GM18951 (cell line): ENCODE measurements around the gene KNDC1.

Experiments used
- POLR2A ChIP-seq: IDR thresholded peaks from 4 replicates; pipeline ENCODE4 v1.6.1; 2011; ENCODE audit warnings: mild to moderate bottlenecking; ENCODE audit not compliant: insufficient read length, insufficient read depth; ENCODE audit errors: extremely low read depth
- in situ Hi-C: fragments of 300-500 bp; cut with MboI; formaldehyde crosslinking; loops from one replicate; pipeline ENCODE4 v1.12.0; 2022; ENCODE audit warnings: low sequenced_read_pairs, mixed read lengths, inconsistent platforms; ENCODE audit not compliant: unreplicated experiment

Gene KNDC1

GRCh38 chr10:133196936-133197758 lies 37.1 kb downstream of the KNDC1 start:
- in situ Hi-C loops = no loop called here
- no peak for TF ChIP-seq POLR2A

GRCh38 chr10:133197786-133198185 lies 37.8 kb downstream of the KNDC1 start:
- TF ChIP-seq POLR2A = no peak
- in situ Hi-C loops = no loop called here

GRCh38 chr10:133198206-133198605 lies 38.2 kb downstream of the KNDC1 start:
- in situ Hi-C loops = no loop called here
- TF ChIP-seq POLR2A = no peak

GRCh38 chr10:133198621-133199487 lies 38.8 kb downstream of the KNDC1 start:
- in situ Hi-C loops = no loop called here

GRCh38 chr10:133199488-133199885 lies 39.5 kb downstream of the KNDC1 start:
- TF ChIP-seq POLR2A = no peak
- in situ Hi-C loops = no loop called here

More at GRCh38 chr10:133198621-133199487, 38.8 kb downstream of the KNDC1 start:
- TF ChIP-seq POLR2A = no peak

GRCh38 chr10:133199992-133200611 lies 40.1 kb downstream of the KNDC1 start:
- in situ Hi-C loops = no loop called here
- no peak for TF ChIP-seq POLR2A

- in situ Hi-C loops = no loop called here
- no peak for TF ChIP-seq POLR2A
Observed at GRCh38 chr10:133200621-133201031, 40.6 kb downstream of the KNDC1 start.

- TF ChIP-seq POLR2A = no peak
- in situ Hi-C loops = no loop called here
Observed at GRCh38 chr10:133201151-133201947, 41.3 kb downstream of the KNDC1 start.

- in situ Hi-C loops = no loop called here
Observed at GRCh38 chr10:133201948-133202725, 42.1 kb downstream of the KNDC1 start.

GRCh38 chr10:133202778-133203651 lies 43.0 kb downstream of the KNDC1 start:
- TF ChIP-seq POLR2A = no peak
- in situ Hi-C loops = no loop called here

More at GRCh38 chr10:133201948-133202725, 42.1 kb downstream of the KNDC1 start:
- no peak for TF ChIP-seq POLR2A

GRCh38 chr10:133203652-133204195 lies 43.7 kb downstream of the KNDC1 start:
- in situ Hi-C loops = no loop called here
- TF ChIP-seq POLR2A = no peak
